Smooth muscle cell (in vitro differentiated cells): ENCODE data around the gene CRCP. TPM values are rescaled to one million over a fixed set of nuclear protein-coding genes. Genes with fewer than 3 reads are reported as not detected.

Experiments used
- DNase-seq: peaks from one replicate; lab custom pipeline; 2025; ENCODE audit not compliant: unreplicated experiment; lab: John Stamatoyannopoulos, UW
- H2AFZ ChIP-seq: fragments of 200-600 bp; sonication (generic); 2 replicates; pipeline ENCODE4 v1.6.0; 2016; ENCODE audit warnings: antibody characterized with exemption, low read depth, mild to moderate bottlenecking
- H3F3A ChIP-seq: fragments of 200-600 bp; sonication (generic); 2 replicates; pipeline ENCODE4 v1.6.0; 2017; ENCODE audit warnings: antibody characterized with exemption, low read depth
- H3K27ac ChIP-seq: fragments of 200-600 bp; sonication (generic); 2 replicates; pipeline ENCODE4 v1.5.1; 2016; ENCODE audit warnings: low read depth, mild to moderate bottlenecking
- H3K27me3 ChIP-seq: fragments of 200-600 bp; sonication (generic); 2 replicates; pipeline ENCODE4 v1.6.1; 2016; ENCODE audit warnings: low read depth, mild to moderate bottlenecking
- H3K36me3 ChIP-seq: fragments of 200-600 bp; sonication (generic); 2 replicates; pipeline ENCODE4 v1.5.1; 2016; ENCODE audit warnings: low read depth
- H3K4me1 ChIP-seq: fragments of 200-600 bp; sonication (generic); 2 replicates; pipeline ENCODE4 v1.5.1; 2016; ENCODE audit warnings: low read depth
- H3K4me2 ChIP-seq: fragments of 200-600 bp; sonication (generic); 2 replicates; pipeline ENCODE4 v1.6.0; 2016; ENCODE audit warnings: mild to moderate bottlenecking
- H3K4me3 ChIP-seq: fragments of 200-600 bp; sonication (generic); 2 replicates; pipeline ENCODE4 v1.5.1; 2016; ENCODE audit warnings: mild to moderate bottlenecking
- H3K79me2 ChIP-seq: fragments of 200-600 bp; sonication (generic); 2 replicates; pipeline ENCODE4 v1.6.0; 2016; ENCODE audit warnings: low read depth, mild to moderate bottlenecking
- H3K9ac ChIP-seq: fragments of 200-600 bp; sonication (generic); 2 replicates; pipeline ENCODE4 v1.6.0; 2016; ENCODE audit warnings: low read depth
- H3K9me3 ChIP-seq: fragments of 200-600 bp; sonication (generic); replicated peaks from 2 replicates; pipeline ENCODE4 v1.5.1; 2016; ENCODE audit warnings: low read depth
- H4K20me1 ChIP-seq: fragments of 200-600 bp; sonication (generic); 2 replicates; pipeline ENCODE4 v1.6.0; 2016; ENCODE audit warnings: low read depth
- CTCF ChIP-seq: fragments of 200-600 bp; sonication (generic); IDR thresholded peaks from 2 replicates; pipeline ENCODE4 v1.5.1; 2017; ENCODE audit warnings: borderline replicate concordance, mild to moderate bottlenecking, antibody characterized with exemption; ENCODE audit not compliant: insufficient read depth, poor library complexity, severe bottlenecking
- WGBS: methylation state at CpG from one replicate; pipeline ENCODE4 v1.1.7; 2016; ENCODE audit warnings: low lambda C conversion rate; 5-methylcytosine and 5-hydroxymethylcytosine counted together
- polyA plus RNA-seq: library from polyadenylated mRNA; unstranded; fragments of >200 nt; fragmentation: Nextera tagmentation; extraction: Ambion mirVana; gene quantifications from 2 replicates; pipeline ENCODE4 v1.2.1, GENCODE V29; 2016
- total RNA-seq: library from RNA; depleted of rRNA; stranded (reverse); fragments of >200 nt; gene quantifications from 2 replicates; pipeline ENCODE4 v1.2.3, GENCODE V29; 2014

Gene CRCP
- total and polyA plus RNA-seq, 2 experiments from 2014 or later, result 13.6 to 13.7 TPM

- H3K9ac ChIP-seq, result no peak overlapping the region
- no peak overlapping the region for H3K4me2 ChIP-seq
- peaks cover 18% of the 10 kb centered on the region for H3K36me3 ChIP-seq
- no peaks in the 10 kb centered on the region for H3K79me2 ChIP-seq
- no peak for DNase-seq
- no peaks in the 10 kb centered on the region for H4K20me1 ChIP-seq
- H3K27me3 ChIP-seq, result no peaks in the 10 kb centered on the region
- no peak overlapping the region for H3K4me3 ChIP-seq
- 57% methylated on average over 3 of the region's 3 CpGs for WGBS
- H3K4me1 ChIP-seq, result no peaks in the 10 kb centered on the region
- H2AFZ ChIP-seq, result no peak overlapping the region
- peaks cover 9% of the 10 kb centered on the region for H3F3A ChIP-seq
- H3K27ac ChIP-seq, result no peak overlapping the region
- TF ChIP-seq CTCF, result no peak
- H3K9me3 ChIP-seq, result peaks cover 6% of the 10 kb centered on the region
These were observed 42.4 kb downstream of the CRCP start for GRCh38 chr7:66157060-66157459.

- Histone ChIP-seq H3K4me2 (no peak overlapping the region), H3K9me3 (peaks cover 6% of the 10 kb centered on the region), H3K79me2 (no peaks in the 10 kb centered on the region), H3K36me3 (peaks cover 10% of the 10 kb centered on the region), H3K4me1 (no peaks in the 10 kb centered on the region), H3F3A (no peaks in the 10 kb centered on the region), H3K4me3 (no peak overlapping the region), H3K27ac (no peak overlapping the region), H3K27me3 (no peaks in the 10 kb centered on the region), H4K20me1 (no peaks in the 10 kb centered on the region), H2AFZ (no peak overlapping the region), H3K9ac (no peak overlapping the region)
- WGBS, result 90% methylated on average over 4 of the region's 4 CpGs
- no peak for DNase-seq
- no peak for TF ChIP-seq CTCF
These were observed 48.0 kb downstream of the CRCP start for GRCh38 chr7:66162622-66163021.

- no peaks in the 10 kb centered on the region for H4K20me1 ChIP-seq
- H3F3A ChIP-seq, result no peaks in the 10 kb centered on the region
- no peak overlapping the region for H3K27ac ChIP-seq
- H3K27me3 ChIP-seq, result no peaks in the 10 kb centered on the region
- H3K4me1 ChIP-seq, result no peaks in the 10 kb centered on the region
- peaks cover 5% of the 10 kb centered on the region for H3K9me3 ChIP-seq
- no peaks in the 10 kb centered on the region for H3K79me2 ChIP-seq
- peaks cover 5% of the 10 kb centered on the region for H3K36me3 ChIP-seq
- no peak overlapping the region for H3K4me2 ChIP-seq
- DNase-seq, result no peak
- no peak overlapping the region for H3K9ac ChIP-seq
- TF ChIP-seq CTCF, result no peak
- H3K4me3 ChIP-seq, result no peak overlapping the region
- H2AFZ ChIP-seq, result no peak overlapping the region
- whole genome bisulfite sequencing, result 94% methylated on average over 1 of the region's 1 CpG
These were observed 48.6 kb downstream of the CRCP start for GRCh38 chr7:66163186-66163610.

- 90% methylated on average over 7 of the region's 7 CpGs for WGBS
- Histone ChIP-seq H2AFZ (no peak overlapping the region), H3K4me1 (no peaks in the 10 kb centered on the region), H3K79me2 (no peaks in the 10 kb centered on the region), H3F3A (no peaks in the 10 kb centered on the region), H3K4me3 (no peak overlapping the region), H4K20me1 (no peaks in the 10 kb centered on the region), H3K4me2 (no peak overlapping the region), H3K36me3 (no peaks in the 10 kb centered on the region), H3K9ac (no peak overlapping the region), H3K9me3 (no peaks in the 10 kb centered on the region), H3K27ac (no peak overlapping the region), H3K27me3 (no peaks in the 10 kb centered on the region)
- DNase-seq, result no peak
- no peak for TF ChIP-seq CTCF
These were observed 49.7 kb downstream of the CRCP start for GRCh38 chr7:66164356-66164755.
